Occipital lobe (tissue), 2 donors: ENCODE data around the gene CLEC9A. TPM values are rescaled to one million over a fixed set of nuclear protein-coding genes. Genes with fewer than 3 reads are reported as not detected.
"Not testable (repeated sequence)": the region's sequence is repeated elsewhere in the genome, so short reads cannot be mapped to it uniquely, and the experiment has no call there.

Experiments used
- DNase-seq: peaks from one replicate; lab custom pipeline; 2025; lab: John Stamatoyannopoulos, UW
- total RNA-seq: library from RNA; depleted of rRNA; stranded (reverse); fragments of >200 nt; gene quantifications from one replicate; pipeline ENCODE4 v1.2.3, GENCODE V29; 2014

CLEC9A gene
- total RNA-seq: not detected

DNA sequence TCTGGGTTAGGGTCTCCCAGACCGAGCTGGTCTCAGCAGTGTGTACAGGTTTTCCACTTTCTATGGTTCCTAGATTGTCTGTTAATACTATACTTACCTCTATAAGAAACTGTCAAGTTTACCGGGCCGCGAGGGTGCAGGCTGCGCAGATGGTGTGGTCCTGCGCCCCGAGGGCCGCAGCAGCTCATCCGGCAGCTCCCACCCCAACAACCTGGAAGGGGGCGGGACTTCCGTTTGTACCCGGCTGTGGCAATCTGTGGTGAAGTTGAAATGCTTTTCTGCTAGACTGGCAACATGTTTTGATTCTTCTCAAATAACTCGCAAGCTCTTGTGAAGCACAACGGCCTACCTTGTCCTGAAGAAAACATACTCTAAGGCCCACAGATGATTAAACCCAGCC, at the start of gene CLEC9A:
Gene CLEC9A, plus strand, starts transcription at position 237 of the 400 bp plus-strand sequence. CDS start 22,006 bp downstream, outside the sequence.
- no peak for DNase-seq

- no peak for DNase-seq
These were observed 38.6 kb upstream of the CLEC9A start for GRCh38 chr12:9991876-9992275.

- no peak for DNase-seq
These were observed 38.2 kb upstream of the CLEC9A start for GRCh38 chr12:9992296-9992695.

GRCh38 chr12:9999016-9999415, 31.5 kb upstream of the CLEC9A start, which contains the start of gene CLEC1B:
TSS of gene CLEC1B (minus strand) at chr12:9999121. CDS start at chr12:9999100, 21 bp downstream.
- no peak for DNase-seq

DNA sequence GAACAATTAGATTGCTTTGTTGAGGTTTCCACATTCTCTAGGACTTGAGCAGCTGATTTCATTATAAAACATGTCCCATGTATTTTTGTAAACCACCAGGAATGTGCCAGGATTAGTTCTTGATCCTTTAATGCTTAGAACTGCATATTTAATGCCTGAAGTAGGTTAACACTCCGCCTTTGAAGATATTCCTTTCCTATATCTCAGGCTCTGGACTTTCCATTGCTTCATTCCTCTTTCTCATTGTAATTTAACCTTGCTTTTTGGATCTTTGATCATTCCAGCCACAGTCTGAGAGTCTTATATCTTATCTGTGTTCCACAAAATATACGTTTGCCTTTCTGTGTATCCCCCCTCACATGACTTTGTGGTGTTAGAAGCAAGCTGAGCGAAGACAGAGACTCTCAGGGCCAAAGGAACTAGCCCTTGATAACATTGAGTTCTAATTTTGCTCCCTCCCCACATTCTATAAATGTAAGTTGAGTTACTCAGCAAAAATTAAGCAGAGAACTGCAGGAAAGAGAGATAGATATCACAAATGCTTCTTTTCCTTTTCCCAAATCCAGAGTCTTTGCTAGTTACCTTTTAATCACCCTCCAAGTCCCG, 29.2 kb upstream of the CLEC9A start:
- no peak for DNase-seq

GRCh38 chr12:10012630-10013330, 17.7 kb upstream of the CLEC9A start:
- DNase-seq: no peak

DNA sequence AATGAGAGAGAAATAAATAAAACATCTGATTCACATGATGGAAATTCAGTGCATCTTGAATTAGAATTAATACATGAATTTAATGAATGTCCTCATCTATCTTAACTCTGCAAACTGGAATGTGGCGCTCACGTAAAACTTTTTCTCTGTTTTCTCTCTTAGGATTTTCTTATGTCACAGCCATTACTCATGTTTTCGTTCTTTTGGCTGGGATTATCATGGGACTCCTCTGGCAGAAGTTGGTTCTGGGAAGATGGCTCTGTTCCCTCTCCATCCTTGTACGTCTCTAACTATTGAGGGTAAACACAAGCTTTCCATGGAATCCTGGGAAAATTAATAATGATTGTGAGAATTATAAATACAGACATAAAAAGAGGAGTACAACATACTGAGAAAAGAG, 15.0 kb upstream of the CLEC9A start:
- DNase-seq: no peak

DNA sequence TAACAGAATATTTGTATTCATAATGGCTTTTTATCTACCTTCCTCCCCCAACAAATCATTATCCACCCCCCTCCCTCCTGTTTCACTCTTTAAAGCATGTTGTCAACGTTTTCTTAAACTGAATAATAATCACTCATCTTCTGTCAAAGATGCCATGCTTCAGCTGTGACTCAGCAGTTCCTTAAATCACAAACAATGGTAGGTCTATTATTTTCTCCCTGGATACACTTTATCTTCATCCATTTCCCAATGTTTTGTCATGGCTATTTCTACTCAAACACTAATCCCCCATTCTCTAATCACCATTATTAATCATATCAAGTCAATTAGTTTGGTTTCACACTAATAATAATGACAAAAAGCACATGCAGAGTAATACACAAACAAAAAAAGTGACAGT, 13.6 kb upstream of the CLEC9A start:
- DNase-seq: no peak

GRCh38 chr12:10018386-10018785, 12.1 kb upstream of the CLEC9A start:
- DNase-seq: no peak

DNA sequence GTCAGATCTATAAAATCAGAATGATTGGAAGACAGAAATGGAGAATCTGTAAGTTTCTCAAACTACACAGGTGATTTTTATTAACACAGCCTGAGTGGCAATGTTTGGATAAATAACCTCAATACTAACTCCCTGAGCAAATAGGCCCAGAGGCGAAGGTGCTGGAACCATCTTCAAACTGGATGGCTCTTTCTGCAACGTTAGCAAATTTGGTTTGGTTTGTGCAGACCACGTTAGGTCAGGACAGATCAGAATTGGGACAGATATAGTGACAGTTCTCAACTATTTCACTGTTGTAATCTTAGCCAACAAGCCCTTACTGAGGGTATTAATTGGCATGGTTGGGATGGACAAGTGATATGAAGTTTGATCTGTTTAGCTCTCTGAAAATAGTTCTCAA, 9.1 kb upstream of the CLEC9A start:
- DNase-seq: no peak

GRCh38 chr12:10025236-10025635, 5.2 kb upstream of the CLEC9A start:
- DNase-seq: no peak

GRCh38 chr12:10026666-10027065, 3.8 kb upstream of the CLEC9A start:
- not testable (repeated sequence) for DNase-seq

DNA sequence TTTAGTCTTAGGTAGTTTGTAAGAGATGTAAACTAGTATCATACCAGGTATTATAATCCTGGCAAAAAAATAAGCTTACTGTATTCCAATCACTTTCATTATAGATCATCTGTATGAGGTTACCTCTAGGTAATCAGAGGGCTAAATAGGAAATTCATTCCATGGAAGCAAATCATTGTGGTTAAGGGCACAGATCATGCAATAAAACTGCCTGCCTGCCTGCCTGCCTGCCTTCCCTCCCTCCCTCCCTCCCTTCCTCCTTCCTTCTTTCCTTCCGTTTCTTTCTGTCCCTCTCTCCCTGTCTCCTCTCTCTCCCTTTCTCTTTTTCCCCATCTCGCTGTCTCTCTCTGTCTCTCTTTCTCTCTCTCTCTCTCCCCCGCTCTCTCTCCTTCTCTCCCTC, 3.2 kb upstream of the CLEC9A start:
- no peak for DNase-seq

GRCh38 chr12:10027721-10028120, 2.8 kb upstream of the CLEC9A start:
- DNase-seq: no peak

DNA sequence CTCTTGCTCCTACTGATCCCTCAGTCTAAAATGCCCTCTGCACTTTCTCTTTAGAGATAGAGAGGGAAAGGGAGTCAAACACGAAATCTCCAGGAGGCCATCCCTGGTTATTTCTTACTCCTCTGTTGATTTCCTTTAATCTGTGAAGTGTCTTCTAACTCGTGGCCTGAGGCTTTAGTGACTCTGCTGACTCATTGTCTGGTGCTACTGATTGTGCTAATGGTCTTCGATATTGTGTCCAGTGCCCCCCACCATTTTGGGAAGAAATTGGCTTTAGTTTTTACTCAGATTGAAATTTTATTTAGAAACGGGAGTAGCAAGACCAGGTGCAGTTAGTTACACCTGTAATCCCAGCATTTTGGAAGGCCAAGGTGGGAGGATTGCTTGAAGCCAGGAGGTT, 839 bp downstream of the CLEC9A start:
- DNase-seq: no peak

DNA sequence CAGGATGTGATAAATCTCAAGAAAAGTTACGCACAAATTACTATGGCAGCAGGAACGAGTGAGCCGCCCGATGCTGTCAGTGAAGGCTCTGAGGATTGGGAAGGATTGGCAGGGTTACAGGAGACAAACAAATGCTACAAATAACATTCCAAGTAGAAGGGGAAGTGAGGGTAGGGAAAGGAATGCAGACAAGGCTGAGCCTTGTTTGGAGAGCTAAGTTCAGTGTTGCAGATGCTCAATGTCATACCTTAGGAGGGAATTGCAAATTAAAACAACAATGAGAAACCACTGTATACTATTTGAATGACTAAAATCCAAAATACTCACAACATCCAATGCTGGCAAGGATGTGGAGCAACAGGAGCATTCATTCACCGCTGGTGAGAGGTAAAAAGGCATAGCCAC, 1.3 kb downstream of the CLEC9A start:
- DNase-seq: no peak

GRCh38 chr12:10033783-10034545, 3.5 kb downstream of the CLEC9A start:
- DNase-seq: no peak

GRCh38 chr12:10042167-10042566, 11.7 kb downstream of the CLEC9A start:
- no peak for DNase-seq

DNA sequence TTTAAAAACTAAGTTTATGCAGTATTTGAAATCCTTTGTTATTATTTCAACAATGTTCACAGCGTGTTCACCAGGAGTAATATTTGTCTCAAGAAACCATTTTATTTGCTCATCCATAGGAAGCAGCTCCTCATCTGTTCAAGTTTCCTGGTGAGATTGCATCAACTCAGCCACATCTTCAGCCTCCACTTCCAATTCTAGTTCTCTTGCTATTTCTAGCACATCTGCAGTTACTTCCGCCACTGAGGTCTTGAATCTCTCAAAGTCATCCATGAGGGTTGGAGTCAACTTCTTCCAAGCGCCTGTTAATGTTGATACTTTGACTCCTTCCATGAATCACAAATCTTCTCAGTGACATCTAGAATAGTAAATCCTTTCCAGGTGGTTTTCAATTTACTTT, 18.0 kb downstream of the CLEC9A start:
- no peak for DNase-seq

DNA sequence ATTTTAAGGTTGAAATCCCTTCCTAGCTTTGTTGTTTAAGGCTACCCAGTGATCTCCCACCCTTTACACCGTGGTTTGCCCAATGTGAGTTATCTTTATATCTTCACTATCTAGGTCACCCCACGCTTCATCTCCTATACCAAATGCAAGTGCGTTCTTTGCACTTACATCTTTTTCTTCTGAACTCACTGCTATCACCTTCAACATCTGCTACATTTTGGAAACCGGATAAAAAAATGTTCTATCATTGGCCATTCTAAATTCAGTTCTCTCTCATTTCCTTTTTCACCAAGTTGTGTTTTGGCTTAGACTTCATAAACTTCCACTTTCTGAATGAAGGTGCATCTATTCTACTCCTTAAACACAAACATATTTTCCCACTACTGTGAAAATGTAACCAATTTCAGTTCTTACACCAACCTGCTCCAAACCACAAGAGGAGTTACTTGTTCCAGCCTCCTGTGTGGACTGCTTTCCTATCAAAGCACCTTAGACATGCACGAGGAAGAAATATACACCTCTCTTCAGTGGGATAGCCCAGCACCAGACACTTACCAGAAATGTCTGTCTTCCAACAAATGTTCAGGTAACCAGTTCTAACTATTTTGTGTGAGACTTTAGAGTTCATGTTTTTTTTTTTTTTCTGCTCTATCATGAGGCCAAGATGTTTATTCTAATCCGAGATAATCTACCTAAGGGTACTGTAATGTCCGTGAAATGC, 21.9 kb downstream of the CLEC9A start:
- no peak for DNase-seq

- DNase-seq: no peak
These were observed 27.9 kb downstream of the CLEC9A start for GRCh38 chr12:10058387-10058786.

GRCh38 chr12:10065241-10065640, 34.8 kb downstream of the CLEC9A start:
- DNase-seq: no peak
